Esophagus muscularis mucosa (tissue), 3 donors: ENCODE data around the gene GRM5.

Experiments used
- POLR2A ChIP-seq: fragments of 450-650 bp; IDR thresholded peaks from one replicate; pipeline ENCODE4 v1.6.1; 2017; ENCODE audit warnings: antibody characterized with exemption, moderate library complexity, mild to moderate bottlenecking, low read depth
- TF ChIP-seq, protein P1 (sequence below), 3 experiments: fragments of 200-600 bp in 2 of 3; fragments of 450-650 bp in 1 of 3; sonication (generic) in 2 of 3; IDR thresholded peaks; one replicate each; pipeline ENCODE4 v1.5.1; 2017 to 2019; ENCODE audit warnings: antibody characterized with exemption in 3 of 3, mild to moderate bottlenecking in 2 of 3, moderate library complexity in 1 of 3

- TF ChIP-seq, protein P1, sequence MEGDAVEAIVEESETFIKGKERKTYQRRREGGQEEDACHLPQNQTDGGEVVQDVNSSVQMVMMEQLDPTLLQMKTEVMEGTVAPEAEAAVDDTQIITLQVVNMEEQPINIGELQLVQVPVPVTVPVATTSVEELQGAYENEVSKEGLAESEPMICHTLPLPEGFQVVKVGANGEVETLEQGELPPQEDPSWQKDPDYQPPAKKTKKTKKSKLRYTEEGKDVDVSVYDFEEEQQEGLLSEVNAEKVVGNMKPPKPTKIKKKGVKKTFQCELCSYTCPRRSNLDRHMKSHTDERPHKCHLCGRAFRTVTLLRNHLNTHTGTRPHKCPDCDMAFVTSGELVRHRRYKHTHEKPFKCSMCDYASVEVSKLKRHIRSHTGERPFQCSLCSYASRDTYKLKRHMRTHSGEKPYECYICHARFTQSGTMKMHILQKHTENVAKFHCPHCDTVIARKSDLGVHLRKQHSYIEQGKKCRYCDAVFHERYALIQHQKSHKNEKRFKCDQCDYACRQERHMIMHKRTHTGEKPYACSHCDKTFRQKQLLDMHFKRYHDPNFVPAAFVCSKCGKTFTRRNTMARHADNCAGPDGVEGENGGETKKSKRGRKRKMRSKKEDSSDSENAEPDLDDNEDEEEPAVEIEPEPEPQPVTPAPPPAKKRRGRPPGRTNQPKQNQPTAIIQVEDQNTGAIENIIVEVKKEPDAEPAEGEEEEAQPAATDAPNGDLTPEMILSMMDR (IDR thresholded peaks at IDR 0.05): no peak
- no peak for TF ChIP-seq POLR2A
Measured at GRCh38 chr11:88827018-88827676, 238.6 kb downstream of the GRM5 start.
